Activated CD8-positive, alpha-beta memory T cell treated with anti-CD3 and anti-CD28 coated beads, Interleukin-2, amount 10 ng/mL, durations not matched to agents 7 days and 5 days (primary cell): ENCODE measurements around the gene SMARCD3. TPM values are rescaled to one million over a fixed set of nuclear protein-coding genes. Genes with fewer than 3 reads are reported as not detected.

ENCODE experiments used
- ATAC-seq: fragments of 150-1000 bp; cut with Tn5 transposase; one replicate; pipeline ENCODE4 v1.10.0; 2021; ENCODE audit warnings: moderate library complexity
- CTCF ChIA-PET: fragments of 350-600 bp; sonication (Branson Sonifier 250); formaldehyde crosslinking; loops from one replicate; lab custom pipeline; 2021; ENCODE audit warnings: antibody characterized with exemption; lab: Charles Lee
- DNase-seq: peaks from one replicate; pipeline ENCODE4 v3.0.0-alpha.2; 2020
- H3K27ac Mint-ChIP-seq: one replicate; pipeline ENCODE4 v1.8.0; 2021; ENCODE audit warnings: mild to moderate bottlenecking, mixed read lengths
- H3K27me3 Mint-ChIP-seq: one replicate; pipeline ENCODE4 v1.8.0; 2021; ENCODE audit warnings: mixed read lengths
- H3K36me3 Mint-ChIP-seq: one replicate; pipeline ENCODE4 v1.8.0; 2021; ENCODE audit warnings: mild to moderate bottlenecking, mixed read lengths
- H3K4me1 Mint-ChIP-seq: one replicate; pipeline ENCODE4 v1.8.0; 2021; ENCODE audit warnings: mixed read lengths
- H3K4me3 Mint-ChIP-seq: one replicate; pipeline ENCODE4 v1.8.0; 2021; ENCODE audit warnings: mild to moderate bottlenecking, moderate library complexity, mixed read lengths
- H3K9me3 Mint-ChIP-seq: one replicate; pipeline ENCODE4 v1.8.0; 2022; ENCODE audit warnings: low read depth, mixed read lengths
- total RNA-seq, 2 experiments: library from RNA; stranded (reverse); gene quantifications; one replicate each; pipeline ENCODE4 v1.2.3, GENCODE V29; 2021

Gene SMARCD3
- total RNA-seq, 2 experiments from 2014 or later = 1.0 to 2.5 TPM

- Mint-ChIP-seq H3K4me1 (peaks cover 10% of the 10 kb centered on the region), H3K9me3 (no peaks in the 10 kb centered on the region), H3K27me3 (peaks cover 78% of the 10 kb centered on the region), H3K36me3 (no peaks in the 10 kb centered on the region), H3K4me3 (no peak overlapping the region), H3K27ac (no peak overlapping the region)
- CTCF ChIA-PET = interaction anchor here (1.1 to 2.2 kb wide), 2 partner anchors 8 to 53 kb away, joined by 3 to 5 read pairs; no protein-coding TSS in a partner anchor
- ATAC-seq (no peak), DNase-seq (no peak)
Measured at GRCh38 chr7:151251328-151251688, 2.8 kb upstream of the SMARCD3 start.

- Mint-ChIP-seq H3K4me1 (peaks cover 14% of the 10 kb centered on the region), H3K9me3 (no peaks in the 10 kb centered on the region), H3K27ac (no peak overlapping the region), H3K27me3 (peaks cover 81% of the 10 kb centered on the region), H3K36me3 (no peaks in the 10 kb centered on the region), H3K4me3 (no peak overlapping the region)
- CTCF ChIA-PET = interaction anchor here (0.7 to 2.2 kb wide), 4 partner anchors 9 to 54 kb away, joined by 3 to 5 read pairs (median 3); partner anchors contain the start of gene ABCF2
- DNase-seq (no peak), ATAC-seq (no peak)
Measured at GRCh38 chr7:151250181-151251132, 2.0 kb upstream of the SMARCD3 start.

- DNase-seq (no peak), ATAC-seq (no peak)
- peaks cover 19% of the 10 kb centered on the region for H3K4me1 Mint-ChIP-seq
- no peaks in the 10 kb centered on the region for H3K36me3 Mint-ChIP-seq
- CTCF ChIA-PET = interaction anchor here (0.9 to 2.2 kb wide), 2 partner anchors 54 to 126 kb away, joined by 3 to 5 read pairs; no protein-coding TSS in a partner anchor
- H3K4me3 Mint-ChIP-seq = no peak overlapping the region
- H3K27ac Mint-ChIP-seq = no peak overlapping the region
- H3K27me3 Mint-ChIP-seq = peaks cover 80% of the 10 kb centered on the region
- H3K9me3 Mint-ChIP-seq = no peaks in the 10 kb centered on the region
Measured at GRCh38 chr7:151249732-151250072, 1.2 kb upstream of the SMARCD3 start.

- Mint-ChIP-seq H3K27ac (no peak overlapping the region), H3K9me3 (no peaks in the 10 kb centered on the region), H3K4me1 (peaks cover 24% of the 10 kb centered on the region), H3K36me3 (no peaks in the 10 kb centered on the region), H3K4me3 (peak overlapping the region; percentile 21), H3K27me3 (peaks cover 78% of the 10 kb centered on the region)
- CTCF ChIA-PET = interaction anchor here (0.6 to 2.2 kb wide), 3 partner anchors 25 to 125 kb away, joined by 3 to 5 read pairs (median 3); no protein-coding TSS in a partner anchor
- no peak for DNase-seq
- ATAC-seq = no peak
Measured at GRCh38 chr7:151249034-151249731, 689 bp upstream of the SMARCD3 start.

- H3K36me3 Mint-ChIP-seq = no peaks in the 10 kb centered on the region
- DNase-seq (no peak), ATAC-seq (no peak)
- H3K9me3 Mint-ChIP-seq = no peaks in the 10 kb centered on the region
- no peak overlapping the region for H3K4me3 Mint-ChIP-seq
- H3K27me3 Mint-ChIP-seq = peaks cover 67% of the 10 kb centered on the region
- no peak overlapping the region for H3K27ac Mint-ChIP-seq
- CTCF ChIA-PET = interaction anchor here (1.0 to 5.6 kb wide), 5 partner anchors 9 to 124 kb away, joined by 3 to 60 read pairs (median 3); no protein-coding TSS in a partner anchor
- H3K4me1 Mint-ChIP-seq = peaks cover 38% of the 10 kb centered on the region
Measured at GRCh38 chr7:151247611-151248345, 716 bp downstream of the SMARCD3 start.

GRCh38 chr7:151246851-151247580 is 1.5 kb downstream of the SMARCD3 start:
- no peaks in the 10 kb centered on the region for H3K36me3 Mint-ChIP-seq
- H3K4me3 Mint-ChIP-seq = no peak overlapping the region
- H3K27me3 Mint-ChIP-seq = peaks cover 59% of the 10 kb centered on the region
- no peak for ATAC-seq
- CTCF ChIA-PET = interaction anchor here (1.0 to 5.6 kb wide), 6 partner anchors 9 to 123 kb away, joined by 3 to 60 read pairs (median 5); partner anchors contain the start of gene CHPF2
- no peak for DNase-seq
- H3K9me3 Mint-ChIP-seq = no peaks in the 10 kb centered on the region
- peaks cover 38% of the 10 kb centered on the region for H3K4me1 Mint-ChIP-seq
- no peak overlapping the region for H3K27ac Mint-ChIP-seq

- CTCF ChIA-PET = interaction anchor here (0.6 to 5.6 kb wide), 13 partner anchors 10 to 920 kb away, joined by 3 to 60 read pairs (median 4); partner anchors contain the start of genes ABCF2, CHPF2 and NUB1
- Mint-ChIP-seq H3K27ac (no peak overlapping the region), H3K36me3 (no peaks in the 10 kb centered on the region), H3K9me3 (no peaks in the 10 kb centered on the region), H3K27me3 (peaks cover 58% of the 10 kb centered on the region), H3K4me1 (peaks cover 38% of the 10 kb centered on the region), H3K4me3 (no peak overlapping the region)
- no peak for DNase-seq
- ATAC-seq = no peak
Measured at GRCh38 chr7:151246102-151246850, 2.2 kb downstream of the SMARCD3 start.

- DNase-seq (peak; percentile 65), ATAC-seq (peak; percentile 79)
- Mint-ChIP-seq H3K36me3 (no peaks in the 10 kb centered on the region), H3K4me3 (peak overlapping the region; percentile 13), H3K4me1 (peaks cover 36% of the 10 kb centered on the region), H3K27ac (no peak overlapping the region), H3K27me3 (peaks cover 50% of the 10 kb centered on the region), H3K9me3 (no peaks in the 10 kb centered on the region)
- CTCF ChIA-PET = interaction anchor here (0.6 to 5.6 kb wide), 23 partner anchors 11 to 919 kb away, joined by 3 to 60 read pairs (median 4); partner anchors contain the start of genes ABCF2, CHPF2 and NUB1
Measured at GRCh38 chr7:151245360-151246101, 3.0 kb downstream of the SMARCD3 start.

GRCh38 chr7:151244841-151245346 is 3.6 kb downstream of the SMARCD3 start:
- peaks cover 44% of the 10 kb centered on the region for H3K27me3 Mint-ChIP-seq
- ATAC-seq = no peak
- no peak for DNase-seq
- H3K27ac Mint-ChIP-seq = no peak overlapping the region
- peaks cover 36% of the 10 kb centered on the region for H3K4me1 Mint-ChIP-seq
- no peaks in the 10 kb centered on the region for H3K36me3 Mint-ChIP-seq
- no peaks in the 10 kb centered on the region for H3K9me3 Mint-ChIP-seq
- H3K4me3 Mint-ChIP-seq = peak overlapping the region; percentile 13
- CTCF ChIA-PET = interaction anchor here (0.9 to 5.6 kb wide), 38 partner anchors 8 to 550 kb away, joined by 3 to 60 read pairs (median 4); partner anchors contain the start of genes ABCF2, ASB10, CHPF2 and FASTK

GRCh38 chr7:151244196-151244840 is 4.2 kb downstream of the SMARCD3 start:
- H3K36me3 Mint-ChIP-seq = no peaks in the 10 kb centered on the region
- no peaks in the 10 kb centered on the region for H3K9me3 Mint-ChIP-seq
- no peak overlapping the region for H3K27ac Mint-ChIP-seq
- peaks cover 35% of the 10 kb centered on the region for H3K4me1 Mint-ChIP-seq
- peak overlapping the region; percentile 35 for H3K4me3 Mint-ChIP-seq
- CTCF ChIA-PET = interaction anchor here (0.6 to 5.6 kb wide), 50 partner anchors 8 to 549 kb away, joined by 3 to 60 read pairs (median 4); partner anchors contain the start of genes ABCF2, ASB10, CHPF2 and FASTK
- H3K27me3 Mint-ChIP-seq = peaks cover 38% of the 10 kb centered on the region
- DNase-seq (peak; percentile 78), ATAC-seq (peak; percentile 27)
